WTC11 (cell line): ENCODE measurements around the gene PCBP1.

Source experiments
- CREM ChIP-seq: sonication (generic); formaldehyde crosslinking; IDR thresholded peaks from 2 replicates; pipeline ENCODE4 v1.8.1; 2022; ENCODE audit warnings: mild to moderate bottlenecking, missing genetic modification reagents, moderate library complexity
- CTCF ChIP-seq: fragments of 200-600 bp; IDR thresholded peaks from 2 replicates; pipeline ENCODE4 v1.8.0; 2022; ENCODE audit warnings: antibody characterized with exemption
- ESRRA ChIP-seq: sonication (generic); formaldehyde crosslinking; IDR thresholded peaks from 2 replicates; pipeline ENCODE4 v1.8.1; 2022; ENCODE audit warnings: mild to moderate bottlenecking, missing genetic modification reagents, borderline replicate concordance
- JUN ChIP-seq: sonication (generic); formaldehyde crosslinking; IDR thresholded peaks from 2 replicates; pipeline ENCODE4 v1.8.0; 2023; ENCODE audit warnings: mild to moderate bottlenecking, missing genetic modification reagents
- MXD4 ChIP-seq: fragments of 250-450 bp; sonication (Bioruptor Pico); IDR thresholded peaks from 2 replicates; pipeline ENCODE4 v1.8.0; 2021; ENCODE audit warnings: mild to moderate bottlenecking, moderate library complexity, borderline replicate concordance
- TEAD4 ChIP-seq: sonication (generic); formaldehyde crosslinking; IDR thresholded peaks from 2 replicates; pipeline ENCODE4 v1.8.0; 2022; ENCODE audit warnings: mild to moderate bottlenecking, missing genetic modification reagents
- ZBTB43 ChIP-seq: sonication (generic); formaldehyde crosslinking; IDR thresholded peaks from 2 replicates; pipeline ENCODE4 v1.8.1; 2023; ENCODE audit warnings: mild to moderate bottlenecking, missing genetic modification reagents
- ZNF219 ChIP-seq: sonication (generic); formaldehyde crosslinking; IDR thresholded peaks from 2 replicates; pipeline ENCODE4 v1.8.0; 2023; ENCODE audit warnings: missing genetic modification reagents, mild to moderate bottlenecking, borderline replicate concordance

- TF ChIP-seq JUN (CRISPR knock-in tag) (no peak), ESRRA (no peak), CTCF (no peak), CREM (CRISPR knock-in tag) (no peak), ZBTB43 (CRISPR knock-in tag) (no peak), ZNF219 (CRISPR knock-in tag) (no peak), MXD4 (CRISPR knock-in tag) (no peak), TEAD4 (no peak)
These were observed 4.5 kb downstream of the PCBP1 start for GRCh38 chr2:70091816-70092215.
